Suppressor macrophage treated with lipopolysaccharide for 1 hour (primary cell): Measurements from ENCODE around the gene ARHGAP18.

Source experiments
- DNase-seq, 3 donors: peaks; one replicate each; pipeline ENCODE4 v3.0.0-alpha.2; 2020 to 2022

The ARHGAP18 gene

DNA sequence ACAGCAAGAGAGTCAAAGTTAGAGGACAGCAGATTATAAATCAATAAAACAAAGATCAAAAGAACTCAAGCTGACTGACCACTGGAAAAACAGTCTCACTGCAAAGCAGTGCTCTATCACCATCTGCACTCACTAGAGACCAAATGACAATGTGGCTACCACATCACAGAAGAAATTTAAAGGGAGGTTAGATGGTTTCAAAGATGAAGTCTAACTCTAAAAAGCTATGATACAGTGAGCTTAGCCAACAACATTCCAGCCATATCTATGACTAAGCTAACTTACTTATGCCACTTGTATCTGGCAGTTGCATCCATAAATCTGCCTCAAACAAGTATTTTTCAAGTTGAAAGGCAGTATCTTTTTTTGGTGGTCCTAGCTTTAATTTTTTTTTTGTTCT is 68.6 kb downstream of the ARHGAP18 start:
- DNase-seq = no peak

- no peak for DNase-seq
These were observed 71.3 kb downstream of the ARHGAP18 start for GRCh38 chr6:129638686-129639085.

DNA sequence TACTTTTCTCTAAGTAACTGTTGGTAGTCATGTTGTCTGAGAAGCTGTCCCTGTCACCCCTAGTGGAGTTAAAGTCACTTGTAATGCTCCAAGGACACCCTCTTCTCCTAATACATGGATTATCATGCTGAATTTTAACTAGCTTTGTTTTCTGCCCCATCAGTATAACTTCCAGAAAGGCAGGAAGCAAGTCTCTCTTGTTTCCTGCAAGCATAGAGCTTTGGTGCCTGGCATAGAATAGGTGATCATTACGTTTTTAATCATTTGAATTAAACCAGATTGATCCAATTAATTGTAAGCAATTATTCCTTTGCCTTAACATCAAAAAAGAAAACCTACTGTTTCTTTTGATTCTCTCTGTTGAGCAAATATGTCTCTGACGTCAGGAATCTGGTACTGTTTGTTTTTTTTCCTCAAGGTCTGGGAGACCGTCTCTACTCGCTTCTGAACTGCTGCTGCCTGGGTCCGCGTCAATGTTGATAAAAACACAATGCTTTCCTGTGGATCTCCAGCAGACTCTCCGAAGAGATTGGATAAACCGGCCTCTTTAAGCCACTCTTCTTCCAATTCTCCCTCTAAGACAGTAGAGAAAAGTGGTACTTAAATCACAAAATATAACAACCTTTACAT is 71.8 kb downstream of the ARHGAP18 start:
- no peak for DNase-seq

DNA sequence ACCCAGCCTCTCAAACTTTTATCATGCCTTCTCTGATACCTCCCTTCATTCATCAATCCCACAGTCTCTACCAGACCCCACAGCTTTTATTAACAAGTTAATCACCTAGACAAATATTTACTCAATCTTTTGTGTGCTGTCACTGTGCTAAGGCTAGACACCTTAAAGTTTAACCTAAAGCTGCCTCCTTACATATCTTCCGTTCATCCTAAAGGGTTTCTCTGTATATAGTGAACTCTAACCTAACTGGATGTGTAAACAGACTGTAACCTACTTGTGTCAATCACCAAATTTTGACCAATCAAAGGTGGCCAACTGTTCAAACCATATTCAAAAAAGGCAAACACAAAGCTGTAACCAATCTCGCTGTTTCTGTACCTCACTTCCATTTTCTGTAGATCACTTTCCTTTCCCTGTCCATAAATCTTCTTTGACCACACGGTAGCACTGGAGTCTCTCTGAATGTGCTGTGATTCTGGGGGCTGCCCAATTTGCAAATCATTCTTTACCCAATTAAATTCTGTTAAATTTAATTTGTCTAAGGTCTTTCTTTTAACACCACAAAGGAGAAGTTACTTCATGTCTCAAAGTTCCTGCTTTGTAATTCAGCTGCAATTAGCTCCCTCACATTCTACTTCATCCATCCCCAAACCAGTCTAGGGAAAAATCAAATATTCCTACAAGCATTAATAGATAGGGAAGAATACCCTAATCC is 72.5 kb downstream of the ARHGAP18 start:
- no peak for DNase-seq

DNA sequence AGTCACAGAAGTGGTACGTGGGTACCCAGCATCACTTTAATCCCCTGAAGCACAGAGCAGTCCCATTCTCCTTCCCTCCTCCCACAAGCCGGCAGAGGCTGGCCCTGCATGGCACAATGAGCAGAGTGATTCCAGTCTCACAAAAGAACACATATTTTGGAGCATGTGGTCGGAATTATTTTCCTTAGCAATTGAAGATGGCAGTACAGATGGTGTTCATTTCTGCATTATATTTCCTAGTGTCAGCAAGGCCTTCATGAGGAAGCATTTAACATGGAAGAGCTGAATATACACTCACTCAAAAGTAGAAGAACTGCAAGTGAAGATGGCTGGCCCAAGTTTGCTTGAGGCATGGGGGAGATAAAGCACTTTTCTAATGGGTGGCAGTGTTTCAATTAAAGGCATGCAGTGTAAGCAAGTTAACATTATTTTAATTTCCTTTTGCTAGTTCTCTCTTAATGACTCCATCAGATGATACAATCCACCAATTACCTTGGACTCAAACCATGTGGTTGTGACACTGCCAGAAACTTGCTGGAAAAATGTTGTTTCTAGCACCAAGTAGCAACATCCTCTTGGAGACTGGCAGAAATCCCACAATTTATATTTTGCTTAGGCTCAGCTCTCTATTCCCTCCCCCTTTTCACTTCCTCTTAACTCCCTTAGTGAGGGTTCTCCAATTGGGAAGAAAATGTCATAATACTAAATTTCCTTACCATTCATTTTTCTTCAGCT is 74.4 kb downstream of the ARHGAP18 start:
- DNase-seq = peak; percentile 12 to 50 (median 28)

DNA sequence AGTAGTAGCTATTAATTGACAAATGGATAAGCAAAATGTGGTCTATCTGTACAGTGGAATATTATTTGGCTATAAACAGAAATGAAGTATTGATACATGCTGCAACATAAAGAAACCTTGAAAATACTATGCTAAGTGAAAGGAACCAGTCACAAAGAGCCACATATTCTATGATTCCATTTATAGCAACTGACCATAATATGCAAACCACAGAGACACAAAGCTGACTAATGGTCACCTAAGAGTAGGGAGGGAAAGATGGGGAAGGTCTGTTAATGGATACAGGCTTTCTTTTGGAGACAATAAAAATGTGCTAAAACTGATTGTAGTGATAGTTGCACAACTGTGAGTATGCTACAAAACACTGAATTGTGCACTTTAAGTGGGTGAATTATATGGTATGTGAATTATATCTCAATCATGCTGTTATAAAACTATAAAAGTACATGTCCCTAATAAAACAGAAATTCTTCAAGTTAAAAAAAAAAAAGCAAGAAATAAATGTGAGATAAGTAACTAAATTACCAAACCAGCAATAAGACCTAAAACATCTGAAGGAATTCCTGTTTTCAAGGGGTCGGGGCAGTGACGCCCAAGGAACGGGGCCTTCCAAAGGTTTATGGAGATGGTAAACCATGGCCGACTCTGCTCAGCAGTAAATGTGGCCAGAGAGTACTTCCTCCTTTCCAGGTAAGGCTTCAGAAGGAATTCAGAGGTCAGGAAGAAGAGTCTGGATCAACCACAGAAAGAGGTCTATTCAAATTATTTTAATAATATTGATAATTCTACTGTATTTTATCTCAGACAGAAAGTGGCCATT is 75.4 kb downstream of the ARHGAP18 start:
- DNase-seq = no peak

DNA sequence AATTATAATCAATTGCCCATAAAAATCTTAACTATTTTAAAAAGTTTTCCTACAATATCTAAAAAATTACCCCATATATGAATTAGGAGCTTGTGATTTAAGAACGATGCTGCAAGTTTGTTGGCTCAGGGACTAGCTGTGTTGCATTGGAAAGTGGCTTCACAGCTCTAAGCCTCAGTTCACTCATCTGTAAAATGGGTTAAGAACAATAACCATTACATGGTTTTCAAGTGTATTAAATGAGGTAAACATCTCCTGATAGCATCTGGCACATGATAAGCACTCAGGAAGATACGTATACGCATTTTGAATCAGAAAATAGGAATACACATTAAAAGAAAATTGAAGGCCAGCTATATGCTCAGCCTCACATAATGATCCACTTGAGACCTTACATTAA is 76.4 kb downstream of the ARHGAP18 start:
- no peak for DNase-seq

- no peak for DNase-seq
These were observed 77.8 kb downstream of the ARHGAP18 start for GRCh38 chr6:129632172-129632613.

DNA sequence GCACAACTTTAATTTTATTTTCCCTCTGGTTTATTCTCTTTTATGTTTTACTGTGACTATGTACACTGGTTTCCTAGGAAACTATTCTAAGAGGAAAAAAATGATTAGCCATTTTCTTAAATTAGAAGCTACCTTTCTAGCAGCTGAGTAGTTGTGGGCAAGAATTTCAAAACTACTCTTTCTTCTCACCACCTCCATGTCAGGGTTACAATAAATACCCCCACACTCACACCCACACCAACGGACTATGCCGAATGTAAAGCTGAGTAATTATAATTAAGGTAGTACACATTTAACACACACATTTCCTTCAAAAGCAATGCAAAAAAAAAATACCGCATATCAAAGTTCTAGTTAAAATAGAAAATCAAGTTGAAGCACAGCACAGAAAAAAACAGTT is 78.9 kb downstream of the ARHGAP18 start:
- DNase-seq = no peak

DNA sequence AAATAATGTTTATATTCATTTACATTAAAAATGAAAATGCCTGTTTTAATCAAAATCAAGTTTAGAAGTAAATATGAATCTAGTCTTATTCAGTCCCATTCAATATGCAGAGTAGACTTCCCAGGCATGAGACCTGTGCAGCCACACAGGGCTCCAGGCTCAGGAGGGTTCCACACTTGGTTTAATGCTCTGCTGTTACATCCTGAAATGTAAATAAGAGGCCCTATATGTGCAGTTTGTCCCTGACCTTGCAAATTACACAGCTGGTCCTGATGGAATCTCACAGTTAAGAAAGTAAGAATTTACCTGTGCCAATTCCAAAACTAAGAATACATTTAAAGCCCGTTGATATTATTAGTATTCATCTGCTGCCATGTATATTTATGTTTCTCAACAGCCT is 79.4 kb downstream of the ARHGAP18 start:
- no peak for DNase-seq

GRCh38 chr6:129628101-129628815 is 81.7 kb downstream of the ARHGAP18 start:
- DNase-seq = no peak

DNA sequence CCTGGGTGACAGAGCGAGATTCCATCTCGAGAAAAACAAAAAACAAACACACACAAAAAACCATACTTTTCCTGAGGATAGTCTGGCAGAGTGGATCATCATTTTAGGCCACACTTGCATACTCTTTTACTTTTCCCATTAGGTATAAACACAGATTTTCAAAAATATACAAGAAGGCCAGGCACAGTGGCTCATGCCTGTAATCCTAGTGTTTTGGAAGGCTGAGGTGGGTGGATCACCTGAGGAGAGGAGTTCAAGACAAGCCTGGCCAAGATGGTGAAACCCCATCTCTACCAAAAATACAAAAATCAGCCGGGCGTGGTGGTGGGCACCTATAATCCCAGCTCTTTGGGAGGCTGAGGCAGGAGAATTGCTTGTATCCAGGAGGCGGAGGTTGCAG is 85.5 kb downstream of the ARHGAP18 start:
- no peak for DNase-seq

DNA sequence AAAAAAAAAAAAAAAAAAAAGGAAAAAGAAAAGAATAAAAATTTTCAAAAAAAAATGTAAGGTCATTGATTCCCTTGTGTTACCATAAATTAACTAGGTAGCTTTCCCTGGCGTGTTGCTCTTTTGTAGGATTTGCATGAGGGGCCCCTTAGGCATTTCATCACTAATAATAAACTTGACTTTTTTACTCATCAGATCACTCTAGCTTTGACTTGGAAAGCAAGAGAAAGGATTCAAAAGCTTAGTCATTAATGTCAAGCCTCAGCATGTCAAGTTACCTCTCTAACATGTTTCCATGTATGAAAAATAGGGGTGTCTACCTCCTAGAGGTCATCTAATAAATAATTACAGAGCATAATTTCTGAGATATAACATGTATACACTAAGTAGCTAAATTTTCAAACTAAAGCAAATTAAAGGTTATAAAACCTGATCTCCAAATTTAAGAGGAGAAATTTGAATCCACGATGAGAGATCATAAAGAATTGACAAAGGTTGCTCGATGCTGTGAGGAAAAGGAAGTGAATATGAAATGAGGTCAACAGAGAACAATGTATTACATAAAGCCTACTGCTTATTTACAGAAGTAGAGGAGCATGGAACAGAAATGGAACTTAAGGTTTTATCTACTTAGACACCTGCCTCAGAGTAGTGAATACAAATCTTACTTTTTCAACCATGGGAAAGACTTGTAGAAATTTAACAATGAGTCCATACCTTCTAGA is 86.8 kb downstream of the ARHGAP18 start:
- peak in 2 of 3 donors; percentile 39 to 43 for DNase-seq

DNA sequence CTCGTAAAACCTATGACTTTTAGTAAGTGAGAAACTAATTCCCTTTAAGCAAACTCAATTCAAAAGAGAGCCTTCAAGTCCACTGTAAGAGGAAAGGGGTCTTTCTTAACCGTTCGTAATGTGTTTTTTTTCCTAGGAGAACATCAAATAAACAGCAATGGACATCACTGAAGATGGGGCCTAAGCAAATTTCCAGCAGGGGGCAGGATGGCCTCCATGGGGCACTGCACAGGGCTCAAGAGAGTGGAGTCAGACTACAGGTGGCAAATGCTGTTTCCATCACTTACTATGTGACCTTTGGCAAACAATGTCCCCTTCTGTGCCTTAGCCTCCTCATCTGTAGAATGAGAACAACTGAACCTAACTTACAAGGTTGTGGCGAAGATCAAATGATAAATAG is 88.7 kb downstream of the ARHGAP18 start:
- peak; percentile 33 to 55 (median 38) for DNase-seq

GRCh38 chr6:129620234-129620610 is 89.8 kb downstream of the ARHGAP18 start:
- DNase-seq = no peak

GRCh38 chr6:129619579-129620233 is 90.3 kb downstream of the ARHGAP18 start:
- no peak for DNase-seq

DNA sequence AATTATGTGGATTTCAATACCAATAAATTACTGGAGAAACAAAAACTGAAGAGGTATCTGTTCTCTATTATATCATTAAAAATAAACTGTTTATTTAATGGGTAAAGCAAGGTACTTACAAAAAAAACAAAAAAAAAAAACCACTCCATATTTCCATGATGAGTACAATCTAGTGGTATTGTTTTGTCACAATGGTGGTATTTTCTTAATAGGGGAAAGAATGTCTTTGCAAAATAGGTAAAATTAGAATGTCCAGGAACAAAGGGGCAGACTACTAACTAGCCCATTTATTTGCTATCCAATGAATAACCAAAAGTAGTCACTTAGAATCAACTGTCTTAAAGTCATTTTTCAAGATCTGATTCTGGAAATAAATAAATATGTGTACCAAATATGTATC is 92.0 kb downstream of the ARHGAP18 start:
- no peak for DNase-seq

DNA sequence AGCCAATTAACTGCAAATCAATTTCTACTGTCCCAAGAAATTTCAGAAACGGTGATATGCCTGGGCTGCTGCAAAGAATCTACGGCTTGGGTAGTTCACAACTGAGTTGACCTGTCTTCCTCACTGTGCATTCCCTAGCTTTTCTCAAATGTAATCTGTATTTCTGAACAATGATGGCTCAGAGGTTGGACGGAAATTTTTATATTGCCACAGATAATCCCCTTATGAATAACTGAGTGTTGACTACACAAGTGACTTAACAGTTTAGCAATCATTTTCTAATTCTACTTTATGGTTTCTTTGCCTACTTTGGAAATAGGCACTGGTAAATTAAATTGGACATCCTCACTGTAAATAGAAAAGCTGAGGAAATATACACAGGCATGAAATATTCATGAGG is 94.5 kb downstream of the ARHGAP18 start:
- no peak for DNase-seq

GRCh38 chr6:129615020-129615419 is 95.0 kb downstream of the ARHGAP18 start:
- DNase-seq = no peak

DNA sequence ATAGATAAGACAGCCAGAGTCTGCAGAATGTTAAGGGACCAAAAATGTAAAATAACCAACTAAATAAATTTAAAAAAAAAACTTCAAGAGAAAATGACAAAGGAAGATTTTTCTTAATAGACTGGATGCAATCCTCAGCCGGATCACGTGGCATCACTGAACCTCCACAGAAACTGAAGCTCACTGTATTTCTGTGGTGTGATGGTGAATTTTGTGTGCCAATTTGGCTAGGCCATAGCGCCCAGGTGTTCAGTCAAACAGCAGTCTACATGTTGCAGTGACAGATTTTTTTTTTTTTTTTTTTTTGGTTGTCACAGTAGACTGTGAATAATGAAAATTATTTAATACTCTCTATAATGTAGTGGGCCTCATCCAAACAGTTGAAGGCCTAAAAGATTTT is 95.5 kb downstream of the ARHGAP18 start:
- DNase-seq = no peak

- no peak for DNase-seq
These were observed 97.5 kb downstream of the ARHGAP18 start for GRCh38 chr6:129612440-129612839.
